Ishikawa (cell line): ENCODE data around the gene CALHM1.

Source experiments
- CEBPB ChIP-seq: IDR thresholded peaks from 2 replicates; pipeline ENCODE4 v1.6.1; 2012
- CREB1 ChIP-seq: IDR thresholded peaks from 2 replicates; pipeline ENCODE4 v1.6.1; 2012; ENCODE audit warnings: low read depth
- EGR1 ChIP-seq: IDR thresholded peaks from 2 replicates; pipeline ENCODE4 v1.6.1; 2012
- EP300 ChIP-seq: IDR thresholded peaks from 2 replicates; pipeline ENCODE4 v1.6.1; 2012; ENCODE audit warnings: borderline replicate concordance
- FOXM1 ChIP-seq: IDR thresholded peaks from 2 replicates; pipeline ENCODE4 v1.6.1; 2012; ENCODE audit warnings: low read depth, borderline replicate concordance
- MAX ChIP-seq: IDR thresholded peaks from 2 replicates; pipeline ENCODE4 v1.6.1; 2012
- NFIC ChIP-seq: IDR thresholded peaks from 2 replicates; pipeline ENCODE4 v1.6.1; 2012
- RAD21 ChIP-seq: IDR thresholded peaks from 2 replicates; pipeline ENCODE4 v1.6.1; 2012; ENCODE audit warnings: low read depth
- TAF1 ChIP-seq: IDR thresholded peaks from 2 replicates; pipeline ENCODE4 v1.6.1; 2012; ENCODE audit warnings: low read depth, mild to moderate bottlenecking
- TCF12 ChIP-seq: IDR thresholded peaks from 2 replicates; pipeline ENCODE4 v1.6.1; 2012; ENCODE audit warnings: low read depth
- TEAD4 ChIP-seq: IDR thresholded peaks from 2 replicates; pipeline ENCODE4 v1.6.1; 2012
- YY1 ChIP-seq: IDR thresholded peaks from 2 replicates; pipeline ENCODE4 v1.6.1; 2012; ENCODE audit warnings: low read depth
- ZBTB7A ChIP-seq: IDR thresholded peaks from 2 replicates; pipeline ENCODE4 v1.6.1; 2012; ENCODE audit warnings: low read depth
- TF ChIP-seq, protein P1 (sequence below): IDR thresholded peaks from 2 replicates; pipeline ENCODE4 v1.6.1; 2012; ENCODE audit warnings: low read depth, mild to moderate bottlenecking
- TF ChIP-seq, protein P2 (sequence below): IDR thresholded peaks from 2 replicates; pipeline ENCODE4 v1.6.1; 2012

CALHM1 gene

GRCh38 chr10:103452506-103453230, 6.0 kb downstream of the CALHM1 start:
- no peak for TF ChIP-seq ZBTB7A
- TF ChIP-seq CEBPB: no peak
- no peak for TF ChIP-seq CREB1
- TF ChIP-seq NFIC: no peak
- TF ChIP-seq, protein P1, sequence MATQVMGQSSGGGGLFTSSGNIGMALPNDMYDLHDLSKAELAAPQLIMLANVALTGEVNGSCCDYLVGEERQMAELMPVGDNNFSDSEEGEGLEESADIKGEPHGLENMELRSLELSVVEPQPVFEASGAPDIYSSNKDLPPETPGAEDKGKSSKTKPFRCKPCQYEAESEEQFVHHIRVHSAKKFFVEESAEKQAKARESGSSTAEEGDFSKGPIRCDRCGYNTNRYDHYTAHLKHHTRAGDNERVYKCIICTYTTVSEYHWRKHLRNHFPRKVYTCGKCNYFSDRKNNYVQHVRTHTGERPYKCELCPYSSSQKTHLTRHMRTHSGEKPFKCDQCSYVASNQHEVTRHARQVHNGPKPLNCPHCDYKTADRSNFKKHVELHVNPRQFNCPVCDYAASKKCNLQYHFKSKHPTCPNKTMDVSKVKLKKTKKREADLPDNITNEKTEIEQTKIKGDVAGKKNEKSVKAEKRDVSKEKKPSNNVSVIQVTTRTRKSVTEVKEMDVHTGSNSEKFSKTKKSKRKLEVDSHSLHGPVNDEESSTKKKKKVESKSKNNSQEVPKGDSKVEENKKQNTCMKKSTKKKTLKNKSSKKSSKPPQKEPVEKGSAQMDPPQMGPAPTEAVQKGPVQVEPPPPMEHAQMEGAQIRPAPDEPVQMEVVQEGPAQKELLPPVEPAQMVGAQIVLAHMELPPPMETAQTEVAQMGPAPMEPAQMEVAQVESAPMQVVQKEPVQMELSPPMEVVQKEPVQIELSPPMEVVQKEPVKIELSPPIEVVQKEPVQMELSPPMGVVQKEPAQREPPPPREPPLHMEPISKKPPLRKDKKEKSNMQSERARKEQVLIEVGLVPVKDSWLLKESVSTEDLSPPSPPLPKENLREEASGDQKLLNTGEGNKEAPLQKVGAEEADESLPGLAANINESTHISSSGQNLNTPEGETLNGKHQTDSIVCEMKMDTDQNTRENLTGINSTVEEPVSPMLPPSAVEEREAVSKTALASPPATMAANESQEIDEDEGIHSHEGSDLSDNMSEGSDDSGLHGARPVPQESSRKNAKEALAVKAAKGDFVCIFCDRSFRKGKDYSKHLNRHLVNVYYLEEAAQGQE: no peak
- TF ChIP-seq YY1: no peak
- TF ChIP-seq MAX: no peak
- no peak for TF ChIP-seq TCF12
- TF ChIP-seq FOXM1: no peak

DNA sequence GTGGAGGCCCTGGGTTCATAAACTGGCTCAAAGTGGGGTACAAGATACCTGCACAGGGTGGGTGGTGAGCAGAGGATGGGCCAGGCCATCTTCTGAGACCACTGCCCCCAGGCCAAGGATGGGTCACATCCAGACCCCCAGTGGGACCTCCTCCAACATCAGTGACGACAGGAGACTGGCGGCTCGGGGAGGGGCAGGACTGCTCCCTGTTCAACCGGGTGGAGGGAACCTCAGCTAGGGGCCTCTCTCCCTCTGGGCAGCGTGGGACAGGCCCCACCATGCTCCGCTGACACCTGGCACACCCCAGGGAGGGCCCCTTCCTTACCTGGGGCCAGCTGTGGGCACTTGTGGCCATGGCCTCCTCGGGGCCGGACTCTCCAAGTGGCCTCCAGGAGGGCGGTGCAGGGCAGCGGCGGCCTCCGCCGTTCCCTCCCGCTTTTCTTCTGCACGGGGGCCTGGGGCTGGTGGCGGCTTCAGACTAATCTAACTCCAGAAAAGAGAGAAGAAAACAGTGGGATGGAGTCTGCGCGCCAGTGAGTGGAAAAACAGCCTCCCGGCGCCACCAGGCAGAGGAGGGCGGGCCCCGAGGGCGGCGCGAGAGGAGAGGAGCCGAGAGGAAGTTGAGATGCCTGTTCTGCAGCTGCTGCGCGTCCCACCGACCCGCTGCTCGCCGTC, 6.7 kb downstream of the CALHM1 start, which contains the start of gene CALHM2:
TSS of gene CALHM2 (minus strand) at position 540 of the 675 bp plus-strand sequence. CDS start 2,429 bp downstream, outside the sequence.
- no peak for TF ChIP-seq CEBPB
- no peak for TF ChIP-seq CREB1
- TF ChIP-seq TCF12: no peak
- TF ChIP-seq, protein P2, sequence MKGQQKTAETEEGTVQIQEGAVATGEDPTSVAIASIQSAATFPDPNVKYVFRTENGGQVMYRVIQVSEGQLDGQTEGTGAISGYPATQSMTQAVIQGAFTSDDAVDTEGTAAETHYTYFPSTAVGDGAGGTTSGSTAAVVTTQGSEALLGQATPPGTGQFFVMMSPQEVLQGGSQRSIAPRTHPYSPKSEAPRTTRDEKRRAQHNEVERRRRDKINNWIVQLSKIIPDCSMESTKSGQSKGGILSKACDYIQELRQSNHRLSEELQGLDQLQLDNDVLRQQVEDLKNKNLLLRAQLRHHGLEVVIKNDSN: no peak
- no peak for TF ChIP-seq NFIC

- no peak for TF ChIP-seq FOXM1
- TF ChIP-seq RAD21: no peak
- no peak for TF ChIP-seq TAF1
- no peak for TF ChIP-seq YY1
- 0 out of 2 replicates have a peak, but pooled peaks have one; percentile 17 for TF ChIP-seq EGR1
These were observed 7.4 kb downstream of the CALHM1 start for GRCh38 chr10:103451091-103451813.

GRCh38 chr10:103450201-103450695, 8.5 kb downstream of the CALHM1 start:
- TF ChIP-seq EP300 (no peak), NFIC (no peak), TEAD4 (no peak), FOXM1 (no peak), TAF1 (no peak), RAD21 (no peak), MAX (no peak), TCF12 (no peak), EGR1 (no peak)
- TF ChIP-seq, protein P2: no peak

GRCh38 chr10:103449208-103450144, 9.2 kb downstream of the CALHM1 start:
- no peak for TF ChIP-seq CEBPB
- no peak for TF ChIP-seq TAF1
- no peak for TF ChIP-seq EP300
- TF ChIP-seq TEAD4: no peak
- TF ChIP-seq NFIC: no peak
- no peak for TF ChIP-seq YY1
- TF ChIP-seq RAD21: no peak
- TF ChIP-seq, protein P2: no peak
- no peak for TF ChIP-seq EGR1
- TF ChIP-seq TCF12: no peak
- no peak for TF ChIP-seq ZBTB7A
- TF ChIP-seq, protein P1: no peak
- TF ChIP-seq FOXM1: no peak
- TF ChIP-seq CREB1: no peak
- TF ChIP-seq MAX: no peak
